ENCODE measurements around the gene AFM.

GRCh38 chr4:73508651-73509050 lies 27.1 kb downstream of the AFM start:
- TF ChIP-seq CTCF (IDR thresholded peaks at IDR 0.05) (no peak), POLR2A (IDR thresholded peaks at IDR 0.05) (no peak), POLR2AphosphoS5 (IDR thresholded peaks at IDR 0.05; ENCODE audit: insufficient read depth in 1 of 2, low read depth in 1 of 2) (no peak)
